GM12891 (cell line): Measurements from ENCODE around the gene TMIE.

Source experiments
- DNase-seq: peaks from one replicate; pipeline ENCODE4 v3.0.0; 2011; ENCODE audit warnings: low spot score; ENCODE audit not compliant: insufficient read length
- FAIRE-seq: peaks from 2 replicates; lab custom pipeline; 2011; peaks lifted over from hg19 to GRCh38; lab: Jason Lieb, UNC
- PAX5 ChIP-seq: IDR thresholded peaks from 2 replicates; pipeline ENCODE4 v1.6.1; 2011; ENCODE audit warnings: low read length, moderate library complexity, mild to moderate bottlenecking; ENCODE audit not compliant: insufficient read depth, severe bottlenecking
- POLR2A ChIP-seq: IDR thresholded peaks from 2 replicates; pipeline ENCODE4 v1.6.1; 2011; ENCODE audit warnings: low read depth, low read length, control low read depth
- POLR2AphosphoS5 ChIP-seq: IDR thresholded peaks from 2 replicates; pipeline ENCODE4 v1.6.1; 2011; ENCODE audit warnings: low read depth, low read length, control low read depth
- POU2F2 ChIP-seq: IDR thresholded peaks from 2 replicates; pipeline ENCODE4 v1.6.1; 2011; ENCODE audit warnings: low read depth, mild to moderate bottlenecking, control low read depth, low read length, moderate library complexity
- SPI1 ChIP-seq: IDR thresholded peaks from 2 replicates; pipeline ENCODE4 v1.6.1; 2011; ENCODE audit warnings: low read depth, low read length, control low read depth
- TAF1 ChIP-seq: IDR thresholded peaks from 2 replicates; pipeline ENCODE4 v1.6.1; 2011; ENCODE audit warnings: low read depth, low read length, control low read depth

Gene TMIE

GRCh38 chr3:46669191-46669999, 31.8 kb upstream of the TMIE start:
- TF ChIP-seq POLR2AphosphoS5 (no peak), POLR2A (no peak), POU2F2 (no peak), SPI1 (no peak), PAX5 (no peak), TAF1 (no peak)

GRCh38 chr3:46670000-46670890, 30.9 kb upstream of the TMIE start:
- DNase-seq = peak; percentile 5
- TF ChIP-seq TAF1 (no peak), PAX5 (no peak), POLR2A (no peak), POLR2AphosphoS5 (no peak), POU2F2 (no peak), SPI1 (no peak)
- no peak for FAIRE-seq

More at GRCh38 chr3:46669191-46669999, 31.8 kb upstream of the TMIE start:
- DNase-seq (peak; percentile 5), FAIRE-seq (no peak)

- FAIRE-seq (no peak), DNase-seq (peak; percentile 3)
- TF ChIP-seq POLR2AphosphoS5 (no peak), TAF1 (no peak), POLR2A (no peak), SPI1 (no peak), POU2F2 (no peak), PAX5 (no peak)
Measured at GRCh38 chr3:46670891-46671427, 30.2 kb upstream of the TMIE start.

- DNase-seq = no peak
- TF ChIP-seq PAX5 (no peak), TAF1 (no peak), SPI1 (no peak), POU2F2 (no peak), POLR2A (no peak), POLR2AphosphoS5 (no peak)
- FAIRE-seq = no peak
Measured at GRCh38 chr3:46671541-46672348, 29.4 kb upstream of the TMIE start.

GRCh38 chr3:46672349-46672695, 28.9 kb upstream of the TMIE start:
- FAIRE-seq = no peak
- no peak for DNase-seq
- no peak for TF ChIP-seq POU2F2

DNA sequence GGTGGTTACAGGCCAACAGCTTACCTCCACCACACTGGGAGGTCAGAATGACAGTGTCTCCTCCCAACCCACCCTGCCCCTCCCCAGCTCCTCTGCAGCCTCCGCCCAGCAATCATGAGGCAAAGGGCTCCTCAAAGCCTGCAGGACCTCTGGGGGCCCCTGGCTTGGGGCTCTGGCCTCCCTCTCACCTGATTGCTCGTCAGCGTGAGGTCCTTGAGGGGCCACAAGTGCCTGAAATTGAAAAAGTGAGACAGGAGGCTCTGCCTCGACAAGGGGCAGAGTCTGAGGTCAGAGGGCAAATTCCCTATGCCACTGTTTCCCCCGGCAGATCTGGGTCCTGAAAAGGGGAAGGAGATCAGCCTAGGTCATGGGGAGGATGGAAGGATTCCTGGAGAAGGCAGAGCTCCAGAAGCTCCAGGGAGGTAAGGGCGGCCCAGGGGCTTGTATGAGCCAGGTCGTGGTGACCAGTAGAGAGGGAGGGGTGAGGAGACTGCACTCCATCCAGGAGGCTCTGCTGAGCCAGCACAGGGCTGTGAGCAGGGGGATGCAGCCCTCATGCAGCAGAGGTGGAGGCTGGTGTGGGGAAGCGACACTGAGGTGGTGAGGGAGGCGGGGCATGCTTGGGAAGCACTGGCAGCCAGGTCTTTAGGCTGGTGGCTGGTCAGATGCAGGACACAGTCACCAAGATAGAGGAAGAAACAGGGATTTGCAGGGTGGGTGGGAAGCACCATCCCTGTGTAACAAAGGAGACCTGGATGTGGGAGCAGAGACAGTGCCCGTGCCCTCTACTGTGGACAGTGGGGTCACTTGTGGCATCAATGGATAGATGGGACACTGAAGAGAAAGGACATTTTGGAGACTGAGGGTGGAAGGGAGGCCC, 27.8 kb upstream of the TMIE start:
- TF ChIP-seq PAX5 = no peak
- TF ChIP-seq TAF1 = no peak
- no peak for TF ChIP-seq POLR2AphosphoS5
- no peak for TF ChIP-seq SPI1
- no peak for TF ChIP-seq POU2F2
- TF ChIP-seq POLR2A = no peak
- DNase-seq = no peak
- FAIRE-seq = no peak

DNA sequence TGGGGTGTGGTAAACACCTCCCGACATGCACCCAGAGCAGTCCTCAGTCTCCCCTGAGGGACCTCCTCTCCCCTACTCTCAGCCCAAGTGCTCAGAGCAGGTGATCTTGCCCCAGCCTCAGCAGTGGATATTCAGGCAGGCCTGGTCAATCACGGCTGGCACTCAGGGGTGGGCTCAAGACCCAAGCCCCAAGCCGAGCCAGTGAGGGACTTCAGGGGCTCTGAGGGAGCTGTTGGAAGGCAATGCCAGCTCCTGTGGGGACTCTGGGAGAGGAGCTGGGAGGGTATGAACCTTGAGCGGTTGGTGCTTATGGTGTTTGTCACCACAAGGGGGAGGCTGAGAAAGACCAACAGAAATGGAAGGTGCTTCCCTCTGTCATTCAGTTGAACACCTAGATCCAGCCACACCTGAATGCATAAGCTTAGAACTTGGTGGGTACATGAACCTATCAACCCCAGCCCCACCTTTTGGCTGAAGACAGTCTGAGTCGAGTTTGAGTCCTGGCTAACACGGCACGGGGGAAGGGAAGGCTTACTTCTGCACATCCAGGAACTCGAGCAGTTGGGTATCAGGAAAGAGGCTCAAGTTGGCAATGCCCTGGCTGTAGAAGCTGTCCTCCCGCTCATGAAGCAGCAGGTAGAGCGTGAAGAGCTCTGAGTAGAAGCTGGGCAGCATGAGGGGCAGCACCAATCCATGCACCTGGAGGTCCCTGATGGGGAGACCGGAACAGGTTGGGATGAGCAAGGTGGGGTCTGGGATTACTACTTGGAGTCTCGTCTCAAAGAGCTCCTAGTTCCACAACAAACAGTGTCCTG, 27.0 kb upstream of the TMIE start:
- TF ChIP-seq PAX5 (no peak), POLR2AphosphoS5 (no peak), POU2F2 (no peak), SPI1 (no peak), POLR2A (no peak), TAF1 (no peak)
- DNase-seq = no peak
- no peak for FAIRE-seq

- FAIRE-seq (no peak), DNase-seq (no peak)
- no peak for TF ChIP-seq SPI1
- no peak for TF ChIP-seq POU2F2
- no peak for TF ChIP-seq PAX5
- no peak for TF ChIP-seq POLR2A
- TF ChIP-seq TAF1 = no peak
- no peak for TF ChIP-seq POLR2AphosphoS5
Measured at GRCh38 chr3:46675426-46675825, 25.8 kb upstream of the TMIE start.
